HepG2 (cell line): ENCODE data around the gene GPBAR1.

ENCODE experiments used
- EP300 ChIP-seq, 3 experiments: sonication (generic) in 1 of 3; formaldehyde crosslinking in 1 of 3; IDR thresholded peaks; 2 replicates each; pipeline versions ENCODE4 v1.5.1 to v1.6.1; 2011 to 2020; ENCODE audit warnings: low read depth in 2 of 3, low read length in 2 of 3, borderline replicate concordance in 1 of 3, improper control_type of control experiment in 1 of 3, mild to moderate bottlenecking in 1 of 3, missing genetic modification reagents in 1 of 3, moderate library complexity in 1 of 3
- EZH2 ChIP-seq: conservative IDR thresholded peaks from 2 replicates; pipeline ENCODE4 v1.6.1; 2012; ENCODE audit warnings: mild to moderate bottlenecking, low read depth, low read length, moderate library complexity
- FIP1L1 ChIP-seq: fragments of 200-400 bp; formaldehyde crosslinking; IDR thresholded peaks from 2 replicates; pipeline ENCODE4 v1.6.1; 2018; ENCODE audit warnings: low read depth, mild to moderate bottlenecking, low read length, moderate library complexity, borderline replicate concordance; ENCODE audit not compliant: insufficient read depth
- TERF1 ChIP-seq: sonication (generic); formaldehyde crosslinking; IDR thresholded peaks from 2 replicates; pipeline ENCODE4 v1.8.0; 2022; ENCODE audit warnings: mild to moderate bottlenecking, missing genetic modification reagents, moderate library complexity
- ZBTB21 ChIP-seq: sonication (generic); formaldehyde crosslinking; IDR thresholded peaks from 2 replicates; pipeline ENCODE4 v1.4.0; 2020; ENCODE audit warnings: missing genetic modification reagents
- ZNF20 ChIP-seq: sonication (generic); formaldehyde crosslinking; IDR thresholded peaks from 2 replicates; pipeline ENCODE4 v1.4.0; 2020; ENCODE audit warnings: mild to moderate bottlenecking, moderate library complexity, missing genetic modification reagents
- ZNF280B ChIP-seq: sonication (generic); formaldehyde crosslinking; IDR thresholded peaks from 2 replicates; pipeline ENCODE4 v1.5.0; 2020; ENCODE audit warnings: missing genetic modification reagents, mild to moderate bottlenecking, borderline replicate concordance
- ZNF329 ChIP-seq: sonication (generic); formaldehyde crosslinking; IDR thresholded peaks from 2 replicates; pipeline ENCODE4 v1.9.0; 2021; ENCODE audit warnings: low read depth, mild to moderate bottlenecking, missing genetic modification reagents
- ZSCAN22 ChIP-seq: sonication (generic); formaldehyde crosslinking; IDR thresholded peaks from 2 replicates; pipeline ENCODE4 v1.4.0; 2020; ENCODE audit warnings: mild to moderate bottlenecking, missing genetic modification reagents

- TF ChIP-seq TERF1 (CRISPR knock-in tag) (no peak), ZBTB21 (CRISPR knock-in tag) (no peak), ZNF20 (no peak), ZNF329 (CRISPR knock-in tag) (no peak), ZNF280B (CRISPR knock-in tag) (no peak), ZSCAN22 (CRISPR knock-in tag) (no peak), FIP1L1 (no peak), EP300 (IDR thresholded peaks at IDR 0.05; ENCODE audit: low read depth in 2 of 2, low read length in 2 of 2) (no peak), EP300 (CRISPR knock-in tag; IDR thresholded peaks at IDR 0.05; ENCODE audit: borderline replicate concordance) (no peak), EZH2 (no peak)
These were observed 31.6 kb upstream of the GPBAR1 start for GRCh38 chr2:218229239-218229638.
